ENCODE measurements around the gene CAVIN2.

The CAVIN2 gene

GRCh38 chr2:191844706-191845105, 2.2 kb downstream of the CAVIN2 start:
- Histone ChIP-seq H3K9me3 (ENCODE audit: insufficient read depth, low read length) (no peaks in the 10 kb centered on the region), H2AFZ (ENCODE audit: low read depth, low read length, severe bottlenecking) (no peak overlapping the region), H3K9me2 (replicated peaks; ENCODE audit: insufficient read depth, low read length) (no peaks in the 10 kb centered on the region), H3F3A (ENCODE audit: insufficient read depth) (no peaks in the 10 kb centered on the region), H3K36me3 (ENCODE audit: low read length) (no peaks in the 10 kb centered on the region), H3K27me3 (ENCODE audit: low read length) (no peaks in the 10 kb centered on the region), H3K27ac (ENCODE audit: low read depth, low read length) (no peak overlapping the region), H3K4me3 (ENCODE audit: insufficient read depth, low read length, poor library complexity, severe bottlenecking) (no peak overlapping the region), H3K4me2 (ENCODE audit: low read depth, low read length, poor library complexity, severe bottlenecking) (no peak overlapping the region), H4K20me1 (ENCODE audit: low read depth, low read length) (no peaks in the 10 kb centered on the region), H3K9ac (ENCODE audit: low read length) (no peak overlapping the region), H3K79me2 (ENCODE audit: insufficient read depth, low read length) (no peaks in the 10 kb centered on the region)
- no peak for TF ChIP-seq EZH2phosphoT487 (conservative IDR thresholded peaks at IDR 0.05; ENCODE audit: low read length)
- TF ChIP-seq CTCF (IDR thresholded peaks at IDR 0.05; ENCODE audit: insufficient read depth, low read length, poor library complexity, severe bottlenecking): no peak

- no peak overlapping the region for H3K9ac ChIP-seq (ENCODE audit: low read length)
- H3K36me3 ChIP-seq (ENCODE audit: low read length): no peaks in the 10 kb centered on the region
- TF ChIP-seq EZH2phosphoT487 (conservative IDR thresholded peaks at IDR 0.05; ENCODE audit: low read length) (no peak), CTCF (IDR thresholded peaks at IDR 0.05; ENCODE audit: insufficient read depth, low read length, poor library complexity, severe bottlenecking) (no peak)
- no peak overlapping the region for H3K4me2 ChIP-seq (ENCODE audit: low read depth, low read length, poor library complexity, severe bottlenecking)
- H3K4me3 ChIP-seq (ENCODE audit: insufficient read depth, low read length, poor library complexity, severe bottlenecking): no peak overlapping the region
- no peak overlapping the region for H2AFZ ChIP-seq (ENCODE audit: low read depth, low read length, severe bottlenecking)
- no peak overlapping the region for H3K27ac ChIP-seq (ENCODE audit: low read depth, low read length)
- no peaks in the 10 kb centered on the region for H3K9me2 ChIP-seq (replicated peaks; ENCODE audit: insufficient read depth, low read length)
- no peaks in the 10 kb centered on the region for H3K9me3 ChIP-seq (ENCODE audit: insufficient read depth, low read length)
- H3F3A ChIP-seq (ENCODE audit: insufficient read depth): no peaks in the 10 kb centered on the region
- no peaks in the 10 kb centered on the region for H4K20me1 ChIP-seq (ENCODE audit: low read depth, low read length)
- H3K27me3 ChIP-seq (ENCODE audit: low read length): no peaks in the 10 kb centered on the region
- H3K79me2 ChIP-seq (ENCODE audit: insufficient read depth, low read length): no peaks in the 10 kb centered on the region
These were observed 6.0 kb downstream of the CAVIN2 start for GRCh38 chr2:191840921-191841320.

GRCh38 chr2:191839918-191840804, 6.7 kb downstream of the CAVIN2 start:
- Histone ChIP-seq H4K20me1 (ENCODE audit: low read depth, low read length) (no peaks in the 10 kb centered on the region), H3F3A (ENCODE audit: insufficient read depth) (no peaks in the 10 kb centered on the region), H3K27ac (ENCODE audit: low read depth, low read length) (no peak overlapping the region), H3K9me2 (replicated peaks; ENCODE audit: insufficient read depth, low read length) (no peaks in the 10 kb centered on the region), H3K4me2 (ENCODE audit: low read depth, low read length, poor library complexity, severe bottlenecking) (no peak overlapping the region), H3K36me3 (ENCODE audit: low read length) (no peaks in the 10 kb centered on the region), H3K27me3 (ENCODE audit: low read length) (no peaks in the 10 kb centered on the region), H2AFZ (ENCODE audit: low read depth, low read length, severe bottlenecking) (no peak overlapping the region), H3K79me2 (ENCODE audit: insufficient read depth, low read length) (no peaks in the 10 kb centered on the region), H3K9me3 (ENCODE audit: insufficient read depth, low read length) (no peaks in the 10 kb centered on the region), H3K9ac (ENCODE audit: low read length) (no peak overlapping the region), H3K4me3 (ENCODE audit: insufficient read depth, low read length, poor library complexity, severe bottlenecking) (no peak overlapping the region)
- no peak for TF ChIP-seq EZH2phosphoT487 (conservative IDR thresholded peaks at IDR 0.05; ENCODE audit: low read length)
- no peak for TF ChIP-seq CTCF (IDR thresholded peaks at IDR 0.05; ENCODE audit: insufficient read depth, low read length, poor library complexity, severe bottlenecking)

Data from SU-DHL-6 (cell line).